Measurements from ENCODE around the gene SCNN1B.

The SCNN1B gene

DNA sequence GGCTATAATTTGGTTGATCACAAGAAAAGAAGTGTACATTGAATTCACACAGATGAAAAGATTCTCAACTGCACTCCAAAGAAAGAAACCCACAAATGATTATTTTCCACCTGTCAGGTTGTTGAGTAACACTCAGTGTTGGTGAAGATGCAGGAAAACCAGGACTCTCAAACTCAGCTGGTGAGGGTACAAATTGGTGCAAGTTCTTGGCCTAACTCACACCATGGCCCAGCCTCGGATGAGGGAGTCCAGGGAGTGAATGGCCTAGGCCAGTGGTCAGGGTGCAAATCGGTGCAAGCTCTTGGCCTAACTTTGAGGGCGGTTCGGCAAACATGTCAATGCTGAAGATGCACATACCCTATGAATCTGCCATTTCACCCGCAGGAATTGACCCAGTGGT lies 8.6 kb downstream of the SCNN1B start:
- H3K27ac ChIP-seq: no peak overlapping the region
- TF ChIP-seq ZFX (IDR thresholded peaks at IDR 0.05): no peak
- TF ChIP-seq, protein P1, sequence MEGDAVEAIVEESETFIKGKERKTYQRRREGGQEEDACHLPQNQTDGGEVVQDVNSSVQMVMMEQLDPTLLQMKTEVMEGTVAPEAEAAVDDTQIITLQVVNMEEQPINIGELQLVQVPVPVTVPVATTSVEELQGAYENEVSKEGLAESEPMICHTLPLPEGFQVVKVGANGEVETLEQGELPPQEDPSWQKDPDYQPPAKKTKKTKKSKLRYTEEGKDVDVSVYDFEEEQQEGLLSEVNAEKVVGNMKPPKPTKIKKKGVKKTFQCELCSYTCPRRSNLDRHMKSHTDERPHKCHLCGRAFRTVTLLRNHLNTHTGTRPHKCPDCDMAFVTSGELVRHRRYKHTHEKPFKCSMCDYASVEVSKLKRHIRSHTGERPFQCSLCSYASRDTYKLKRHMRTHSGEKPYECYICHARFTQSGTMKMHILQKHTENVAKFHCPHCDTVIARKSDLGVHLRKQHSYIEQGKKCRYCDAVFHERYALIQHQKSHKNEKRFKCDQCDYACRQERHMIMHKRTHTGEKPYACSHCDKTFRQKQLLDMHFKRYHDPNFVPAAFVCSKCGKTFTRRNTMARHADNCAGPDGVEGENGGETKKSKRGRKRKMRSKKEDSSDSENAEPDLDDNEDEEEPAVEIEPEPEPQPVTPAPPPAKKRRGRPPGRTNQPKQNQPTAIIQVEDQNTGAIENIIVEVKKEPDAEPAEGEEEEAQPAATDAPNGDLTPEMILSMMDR (conservative IDR thresholded peaks at IDR 0.05): no peak

DNA sequence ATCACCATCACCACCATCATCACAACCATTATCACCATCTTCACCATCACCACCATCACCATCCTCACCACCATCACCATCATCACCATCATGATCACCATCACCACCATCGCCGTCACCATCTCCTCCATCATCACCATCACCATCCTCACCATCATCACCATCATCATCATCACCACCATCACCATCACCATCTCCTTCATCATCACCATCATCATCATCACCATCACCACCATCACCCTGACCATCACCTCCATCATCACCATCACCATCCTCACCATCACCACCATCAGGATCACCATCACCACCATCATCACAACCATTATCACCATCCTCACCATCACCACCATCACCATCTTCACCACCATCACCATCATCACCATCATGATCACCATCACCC lies 14.1 kb downstream of the SCNN1B start:
- H3K27ac ChIP-seq: no peak overlapping the region
- TF ChIP-seq, protein P1 (conservative IDR thresholded peaks at IDR 0.05): no peak
- TF ChIP-seq ZFX (IDR thresholded peaks at IDR 0.05): no peak

DNA sequence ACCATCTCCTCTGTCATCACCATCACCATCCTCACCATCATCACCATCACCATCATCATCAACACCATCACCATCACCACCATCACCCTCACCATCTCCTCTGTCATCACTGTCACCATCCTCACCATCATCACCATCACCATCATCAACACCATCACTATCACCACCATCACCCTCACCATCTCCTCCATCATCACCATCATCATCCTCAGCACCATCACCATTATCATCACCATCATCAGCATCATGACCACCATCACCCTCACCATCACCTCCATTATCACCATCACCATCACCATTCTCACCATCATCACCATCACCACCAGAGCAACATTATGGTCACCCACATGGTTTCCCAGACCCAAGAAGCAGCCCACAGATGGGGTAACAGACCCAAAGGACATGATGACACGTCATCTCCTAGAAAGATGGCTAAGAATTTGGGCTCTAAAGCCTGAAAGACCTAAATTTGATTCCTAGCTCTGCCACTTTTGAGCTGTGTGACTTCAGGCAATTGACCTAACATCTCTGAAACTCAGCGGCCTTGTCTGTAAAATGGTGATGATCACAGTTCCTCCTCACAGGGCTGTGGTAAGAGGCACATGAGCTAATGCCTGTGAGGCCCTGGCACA lies 14.6 kb downstream of the SCNN1B start:
- no peak for TF ChIP-seq ZFX (IDR thresholded peaks at IDR 0.05)
- TF ChIP-seq, protein P1 (conservative IDR thresholded peaks at IDR 0.05): no peak
- H3K27ac ChIP-seq: no peak overlapping the region

DNA sequence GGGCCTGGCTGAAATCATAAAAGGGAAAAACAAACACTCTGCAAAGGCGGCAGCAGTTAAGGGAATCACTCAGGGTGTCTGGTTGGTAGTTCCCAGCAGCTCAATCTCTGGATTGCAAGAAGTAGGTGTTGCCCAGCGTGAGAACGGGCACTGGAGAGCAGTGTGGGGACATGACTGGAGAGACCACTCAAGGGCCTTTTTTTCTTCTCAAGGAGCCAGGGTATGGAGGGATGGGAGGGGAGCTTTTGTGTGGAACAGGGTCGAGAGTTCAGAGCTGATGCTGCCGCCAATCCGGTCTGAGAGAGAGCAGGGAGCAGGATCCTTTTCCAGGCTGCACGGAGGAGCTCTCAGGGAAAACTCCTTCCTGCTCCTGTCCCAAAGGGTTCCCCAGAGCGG lies 15.2 kb downstream of the SCNN1B start:
- no peak for TF ChIP-seq ZFX (IDR thresholded peaks at IDR 0.05)
- TF ChIP-seq, protein P1 (conservative IDR thresholded peaks at IDR 0.05): no peak
- H3K27ac ChIP-seq: no peak overlapping the region

DNA sequence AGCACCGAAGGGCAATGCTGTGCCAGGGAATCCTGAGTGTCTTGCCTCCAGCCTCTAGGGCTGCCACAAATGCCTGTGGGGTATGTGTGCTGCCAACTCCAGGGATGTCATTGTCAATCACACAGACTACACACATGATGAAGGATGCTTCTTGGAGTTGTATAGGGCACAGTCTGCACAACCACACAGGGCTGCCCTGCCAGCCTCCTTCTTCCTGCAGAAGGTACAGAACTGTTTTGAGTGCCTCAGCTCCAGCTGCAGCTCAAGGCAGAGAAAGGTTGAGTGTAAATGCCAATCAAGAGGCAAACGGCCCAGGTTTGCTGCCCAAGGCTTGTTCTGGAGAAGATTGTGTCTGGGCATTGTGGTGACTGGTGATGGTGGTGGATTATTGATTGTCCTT lies 15.6 kb downstream of the SCNN1B start:
- TF ChIP-seq, protein P1 (conservative IDR thresholded peaks at IDR 0.05): no peak
- H3K27ac ChIP-seq: no peak overlapping the region

DNA sequence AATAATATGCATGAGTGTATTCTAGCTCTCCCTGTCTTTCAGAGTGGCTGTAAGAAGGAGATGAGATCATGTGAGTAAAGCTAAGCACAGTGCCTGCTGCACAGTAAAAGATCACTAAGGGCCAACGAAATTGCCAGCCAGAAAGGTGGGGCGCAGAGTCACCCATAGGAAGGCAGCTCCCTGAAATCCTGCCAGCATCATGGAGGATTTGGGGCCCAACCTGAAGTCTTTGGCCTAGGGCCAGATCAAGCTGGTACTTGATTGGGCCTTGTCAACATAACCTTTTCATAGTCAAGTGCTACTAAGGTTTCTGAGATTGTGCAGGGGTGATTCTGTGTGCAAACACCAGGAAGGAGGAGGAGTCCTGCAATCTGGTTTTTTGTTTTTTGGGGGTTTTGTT lies 16.5 kb downstream of the SCNN1B start:
- no peak overlapping the region for H3K27ac ChIP-seq
- no peak for TF ChIP-seq ZFX (IDR thresholded peaks at IDR 0.05)
- TF ChIP-seq, protein P1 (conservative IDR thresholded peaks at IDR 0.05): no peak

DNA sequence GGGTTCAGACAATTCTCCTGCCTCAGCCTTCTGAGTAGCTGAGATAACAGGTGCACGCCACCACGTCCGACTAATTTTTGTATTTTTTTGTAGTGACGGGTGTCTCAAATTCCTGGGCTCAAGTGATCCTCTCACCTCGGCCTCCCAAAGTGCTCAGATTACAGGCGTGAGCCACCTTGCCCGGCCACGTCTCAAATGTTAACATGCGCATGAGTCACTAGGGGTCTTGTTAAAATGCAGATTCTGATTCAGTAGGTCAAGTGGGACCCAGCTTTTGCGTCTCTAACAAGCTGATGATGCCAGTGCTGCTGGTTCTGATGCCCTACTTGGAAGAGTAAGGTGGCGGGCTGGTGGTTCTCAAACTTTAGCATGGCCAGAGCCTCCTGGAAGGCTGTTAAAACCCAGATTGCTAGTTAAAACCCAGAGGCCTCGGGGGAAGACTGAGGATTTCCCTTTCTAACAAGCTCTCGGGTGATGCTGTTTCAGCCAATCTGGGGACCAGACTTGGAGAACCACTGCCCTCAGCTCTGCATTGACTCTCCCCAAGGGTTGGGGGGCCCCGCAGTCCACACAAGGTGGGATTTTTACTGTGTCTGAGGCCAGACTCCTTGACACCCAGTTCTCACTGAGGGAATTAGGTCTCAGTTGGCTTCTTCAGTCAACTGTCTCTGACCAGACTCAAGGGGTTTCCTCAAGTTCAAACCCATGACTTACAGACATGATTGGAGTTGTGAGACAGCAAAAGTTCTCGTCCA lies 17.9 kb downstream of the SCNN1B start:
- H3K27ac ChIP-seq: no peak overlapping the region
- TF ChIP-seq ZFX (IDR thresholded peaks at IDR 0.05): no peak
- TF ChIP-seq, protein P1 (conservative IDR thresholded peaks at IDR 0.05): no peak

Measured in C4-2B (cell line).